ENCODE measurements around the gene BTBD17.
"Not testable (repeated sequence)": the region's sequence is repeated elsewhere in the genome, so short reads cannot be mapped to it uniquely, and the experiment has no call there.

The BTBD17 gene

GRCh38 chr17:74361230-74362068 lies at the start of gene BTBD17:
TSS of gene BTBD17 (minus strand) at chr17:74361868. CDS start at chr17:74361819, 49 bp downstream.
- DNase-seq: peak in 1 of 2 experiments; percentile 61

- DNase-seq: no peak
These were observed 48.4 kb upstream of the BTBD17 start for GRCh38 chr17:74410001-74410443.

GRCh38 chr17:74408815-74409214 lies 47.1 kb upstream of the BTBD17 start:
- no peak for DNase-seq

- DNase-seq: no peak
These were observed 46.6 kb upstream of the BTBD17 start for GRCh38 chr17:74408262-74408661.

- DNase-seq: no peak
These were observed 45.7 kb upstream of the BTBD17 start for GRCh38 chr17:74407384-74407783.

- DNase-seq: not testable (repeated sequence)
These were observed 43.6 kb upstream of the BTBD17 start for GRCh38 chr17:74405311-74405710.

- DNase-seq: no peak
These were observed 43.1 kb upstream of the BTBD17 start for GRCh38 chr17:74404789-74405188.

- DNase-seq: no peak
These were observed 42.5 kb upstream of the BTBD17 start for GRCh38 chr17:74404218-74404617.

- no peak for DNase-seq
These were observed 42.0 kb upstream of the BTBD17 start for GRCh38 chr17:74403512-74404137.

GRCh38 chr17:74402048-74402447 lies 40.4 kb upstream of the BTBD17 start:
- no peak for DNase-seq

- DNase-seq: no peak
These were observed 34.9 kb upstream of the BTBD17 start for GRCh38 chr17:74396567-74396966.

- DNase-seq: no peak
These were observed 33.3 kb upstream of the BTBD17 start for GRCh38 chr17:74394977-74395376.

GRCh38 chr17:74394275-74394950 lies 32.7 kb upstream of the BTBD17 start:
- DNase-seq: no peak

GRCh38 chr17:74393346-74393942 lies 31.8 kb upstream of the BTBD17 start:
- no peak for DNase-seq

- DNase-seq: peak in 1 of 2 experiments; percentile 35
These were observed 31.2 kb upstream of the BTBD17 start for GRCh38 chr17:74392848-74393247.

- DNase-seq: no peak
These were observed 30.1 kb upstream of the BTBD17 start for GRCh38 chr17:74391771-74392170.

GRCh38 chr17:74390680-74391653 lies 29.3 kb upstream of the BTBD17 start:
- no peak for DNase-seq

- DNase-seq: no peak
These were observed 28.4 kb upstream of the BTBD17 start for GRCh38 chr17:74389937-74390679.

- no peak for DNase-seq
These were observed 27.6 kb upstream of the BTBD17 start for GRCh38 chr17:74389084-74389753.

- DNase-seq: no peak
These were observed 25.9 kb upstream of the BTBD17 start for GRCh38 chr17:74387365-74388218.

All from NCI-H526 (cell line).